SK-N-MC (cell line): ENCODE results near the gene HRH3.

Experiments
- EZH2 ChIP-seq: fragments of 200-600 bp; sonication (generic); IDR thresholded peaks from one replicate; pipeline ENCODE4 v1.6.1; 2017; ENCODE audit warnings: antibody characterized with exemption
- FOXP2 ChIP-seq: optimal IDR thresholded peaks from 2 replicates; pipeline ENCODE3; 2011; ENCODE audit warnings: mild to moderate bottlenecking, moderate library complexity; ENCODE audit not compliant: insufficient read depth; ENCODE audit errors: extremely low read length, control extremely low read depth
- POLR2AphosphoS5 ChIP-seq: IDR thresholded peaks from 2 replicates; pipeline ENCODE4 v1.6.1; 2012; ENCODE audit warnings: mild to moderate bottlenecking, low read depth, low read length, borderline replicate concordance

- no peak for TF ChIP-seq POLR2AphosphoS5
- TF ChIP-seq EZH2, result no peak
- no peak for TF ChIP-seq FOXP2
Measured at GRCh38 chr20:62209850-62210495, 10.1 kb downstream of the HRH3 start.
